Measurements from ENCODE around the gene AP3S2.

AP3S2 gene

DNA sequence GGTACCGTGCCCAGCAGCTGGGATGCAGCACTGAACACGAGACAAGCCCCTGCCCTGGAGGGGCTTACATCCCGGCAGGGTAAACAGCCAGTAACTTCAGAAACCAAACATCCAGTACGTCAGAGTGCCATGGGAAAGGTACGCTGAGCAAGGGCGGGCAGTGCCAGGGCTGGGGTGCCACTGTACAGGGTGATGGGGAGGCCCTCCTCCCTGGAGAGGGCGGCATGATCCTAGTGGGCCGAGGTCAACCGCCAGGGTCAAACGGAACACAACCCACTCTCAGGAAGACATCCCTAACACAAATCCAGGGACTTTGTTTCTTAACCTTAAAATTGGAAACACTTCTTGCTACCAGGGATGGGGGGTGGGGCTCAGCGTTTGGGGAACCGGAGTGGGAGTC is 63.2 kb downstream of the AP3S2 start:
- DNase-seq, result no peak

DNA sequence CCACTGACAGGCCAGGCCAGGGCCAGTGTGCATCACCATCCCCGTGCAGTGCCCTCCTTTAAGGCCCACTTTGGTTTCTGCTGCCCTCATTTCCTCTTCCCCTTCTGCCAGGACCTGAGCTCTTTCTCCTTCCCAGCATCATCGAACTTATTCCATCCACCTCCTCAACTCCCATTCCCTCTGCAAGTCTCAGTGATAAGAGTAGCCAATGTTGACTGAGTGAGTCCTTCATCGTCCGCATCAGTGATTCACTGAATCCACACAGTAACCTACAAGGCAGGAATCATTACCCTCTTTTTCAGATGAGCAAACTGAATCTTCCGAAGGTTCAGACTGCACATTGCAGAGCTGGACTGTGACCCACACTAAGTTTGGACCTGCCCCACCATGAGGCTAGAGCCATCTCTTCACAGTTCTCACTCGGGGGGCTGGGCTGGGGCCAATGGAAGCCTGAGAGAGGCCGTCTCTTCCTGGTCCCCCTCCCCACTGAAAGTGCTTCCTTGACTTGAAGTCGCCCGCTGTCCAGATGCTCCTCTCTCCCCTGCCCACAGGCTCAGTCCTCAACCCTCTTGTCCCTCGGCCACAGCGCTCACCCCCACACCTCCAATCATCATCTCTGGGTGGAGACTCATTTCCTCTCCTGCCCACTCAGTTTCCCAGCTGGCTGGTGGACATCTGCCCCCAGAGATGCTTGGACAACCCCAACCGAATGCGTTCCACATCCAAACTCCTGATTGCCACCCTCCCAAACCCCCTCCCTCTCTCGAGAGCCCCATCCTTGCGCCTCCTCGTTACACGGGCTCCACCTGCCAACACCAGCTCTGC is 64.0 kb downstream of the AP3S2 start:
- no peak for DNase-seq

DNA sequence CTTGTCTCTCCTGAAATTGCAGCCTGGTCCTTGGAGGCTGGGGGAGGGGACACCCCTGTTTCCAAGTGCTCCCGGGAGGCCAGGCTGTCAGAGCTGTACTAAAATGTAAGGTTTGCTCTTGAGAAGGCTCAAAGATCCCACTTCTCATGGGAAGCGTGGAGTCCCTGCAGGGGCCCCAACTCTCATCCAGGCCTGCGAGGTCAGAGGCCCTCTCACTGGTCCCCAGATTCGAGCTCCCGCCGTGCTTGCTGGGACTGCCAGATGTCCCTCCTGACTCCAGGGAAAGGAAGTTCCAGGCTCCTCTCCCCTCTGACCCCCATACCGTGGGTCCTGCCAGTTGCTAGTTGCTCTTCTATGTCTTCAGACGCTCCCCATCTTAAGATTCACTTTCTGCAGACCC is 64.6 kb downstream of the AP3S2 start:
- no peak for DNase-seq

DNA sequence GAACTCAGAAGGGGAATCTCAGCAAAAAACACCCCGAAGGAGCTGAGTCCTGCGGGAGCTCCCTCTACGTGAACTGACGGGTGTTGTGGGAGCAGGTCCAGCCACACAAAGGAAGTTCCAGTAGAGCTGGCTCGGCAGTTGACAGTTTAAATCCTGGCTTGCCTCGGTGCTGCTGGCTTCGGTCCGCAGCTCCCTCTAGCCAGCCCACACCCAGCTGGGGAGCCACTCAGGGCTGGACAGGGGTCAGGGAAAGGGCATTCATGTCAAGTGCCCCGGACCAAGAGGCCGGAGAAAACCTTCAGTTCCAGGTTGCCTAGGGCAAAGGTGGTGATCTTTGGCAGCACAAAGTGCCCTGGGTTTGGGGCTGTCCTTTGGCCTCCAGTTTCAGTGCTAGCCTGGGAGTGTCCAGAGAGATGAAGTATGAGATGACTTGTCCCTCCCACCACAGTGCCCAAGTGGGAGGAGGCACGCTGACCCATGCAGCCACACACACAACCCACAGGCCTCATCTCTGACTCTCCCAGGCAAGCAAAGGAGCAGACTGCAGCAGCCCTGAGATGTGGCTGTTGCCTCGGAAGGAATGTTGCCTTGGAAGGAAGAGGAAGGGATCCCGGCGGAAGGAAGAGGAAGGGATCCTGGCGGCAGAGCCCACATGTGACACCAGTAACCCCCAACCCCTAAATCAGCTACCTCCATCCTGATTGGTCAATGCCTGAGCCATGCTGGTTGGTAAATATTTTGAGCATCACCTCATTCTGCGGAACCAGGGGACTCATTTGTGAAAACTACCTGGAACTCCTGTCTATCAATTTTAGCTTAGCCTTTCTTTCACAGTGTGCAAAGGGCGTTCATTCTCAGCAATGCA is 65.3 kb downstream of the AP3S2 start:
- no peak for DNase-seq

DNA sequence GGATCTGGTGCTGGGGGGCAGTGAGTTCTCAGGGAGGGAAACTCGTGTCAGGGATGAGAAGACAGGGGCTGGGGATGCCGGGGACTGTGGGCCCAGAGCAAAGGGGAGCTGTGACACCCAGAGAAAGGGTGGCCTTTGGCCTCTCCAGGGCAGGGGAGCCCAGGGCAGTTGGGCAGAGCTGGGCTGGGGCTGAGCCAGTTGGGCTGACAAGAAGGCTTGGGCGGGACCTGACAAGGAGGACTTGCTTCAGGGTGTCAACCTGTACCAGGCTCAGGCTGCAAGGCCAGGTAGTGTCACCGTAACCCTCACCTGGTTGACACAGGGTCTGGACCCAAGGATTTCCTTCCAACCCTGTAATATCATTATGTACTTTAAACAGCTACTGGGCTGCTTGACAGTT is 66.0 kb downstream of the AP3S2 start:
- no peak for DNase-seq

DNA sequence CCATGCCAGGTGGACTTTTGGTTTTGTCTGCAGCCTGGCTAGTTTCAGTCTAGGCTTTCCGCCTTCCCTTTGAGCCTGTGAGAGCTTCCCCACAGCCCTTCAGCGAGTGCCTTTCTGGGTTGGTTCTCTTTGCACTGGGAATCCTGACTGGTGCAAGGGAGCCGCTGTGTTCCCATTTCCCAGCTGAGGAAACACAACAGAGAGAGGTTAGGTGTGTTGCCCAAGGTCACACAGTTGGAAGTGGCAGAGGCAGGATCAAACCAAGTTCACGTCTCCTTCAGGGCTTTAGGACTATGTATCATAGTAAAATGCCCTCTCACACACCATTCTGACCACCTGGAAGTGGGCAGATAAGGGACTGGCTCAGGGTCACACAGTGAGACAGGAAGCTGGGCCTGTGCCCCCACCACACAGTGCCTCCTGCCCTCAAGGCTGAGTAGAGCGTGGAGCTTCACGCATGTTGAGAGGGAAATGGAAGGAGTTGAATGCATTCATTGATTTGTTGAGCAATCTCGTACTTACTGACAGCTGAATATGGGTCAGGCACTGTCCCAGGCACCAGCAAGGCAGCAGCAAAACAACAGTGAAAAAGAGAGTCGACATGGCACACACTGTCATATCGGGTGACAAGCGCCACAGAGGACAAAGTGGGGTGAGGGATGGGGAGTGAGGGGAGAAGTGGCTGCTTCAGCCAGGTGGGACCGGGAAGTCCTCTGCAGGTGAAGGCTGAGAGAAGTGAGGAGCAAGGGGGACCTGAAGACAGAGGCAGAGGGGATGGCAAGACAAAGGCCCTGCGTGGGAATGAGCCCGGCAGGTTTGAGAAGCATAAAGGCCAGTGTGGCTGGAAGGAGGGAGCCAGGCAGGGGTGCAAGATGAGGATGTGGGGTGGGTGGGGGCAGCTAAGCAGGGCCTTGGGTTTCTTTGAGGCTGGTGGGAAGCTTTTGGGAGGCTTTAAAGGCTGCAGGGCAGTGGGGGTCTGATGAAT is 66.8 kb downstream of the AP3S2 start:
- DNase-seq, result no peak

DNA sequence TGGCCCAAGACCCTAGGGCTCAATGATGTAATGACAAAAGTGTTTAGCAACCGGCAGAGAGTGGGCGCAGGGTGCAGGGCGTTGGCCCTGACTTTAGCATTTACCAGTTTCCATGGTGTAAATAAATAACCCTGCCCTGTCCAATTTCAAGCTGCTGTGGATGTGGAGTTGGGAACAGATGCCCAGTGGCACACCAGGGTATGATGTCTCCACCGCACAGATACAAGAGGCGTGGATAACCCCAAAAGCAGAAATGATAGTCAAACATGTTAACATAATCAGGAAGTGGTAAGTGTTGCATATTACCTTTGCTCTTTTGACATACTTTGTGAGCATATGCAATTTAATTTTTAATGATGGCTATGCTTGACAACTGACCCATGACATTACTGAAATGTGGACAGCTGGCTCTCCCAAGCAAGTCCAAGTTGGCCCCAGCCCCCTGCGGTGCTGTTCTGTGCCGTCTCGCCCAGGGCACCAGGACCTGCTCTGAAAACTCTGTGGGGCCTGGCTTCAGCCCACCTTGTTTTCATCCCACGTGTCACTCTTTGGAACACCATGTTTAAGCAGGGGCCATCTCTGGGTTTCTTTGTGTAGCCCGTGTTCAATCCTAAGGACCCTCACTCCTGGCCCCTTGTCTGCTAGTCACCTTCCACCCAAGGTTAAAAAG is 68.4 kb downstream of the AP3S2 start:
- no peak for DNase-seq

DNA sequence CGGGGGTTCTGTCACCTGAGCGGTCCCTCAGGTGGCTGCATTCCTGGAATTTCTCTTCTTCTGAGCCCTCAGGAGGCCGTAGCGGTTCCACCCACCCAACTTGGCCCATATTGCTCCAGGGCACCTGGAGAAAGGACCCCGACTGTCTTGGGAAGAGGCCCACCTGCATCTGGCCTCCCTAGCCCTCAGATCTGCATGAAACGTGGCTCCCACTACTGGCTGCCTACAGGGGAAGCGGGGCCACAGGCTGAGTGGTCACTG is 69.3 kb downstream of the AP3S2 start:
- no peak for DNase-seq

DNA sequence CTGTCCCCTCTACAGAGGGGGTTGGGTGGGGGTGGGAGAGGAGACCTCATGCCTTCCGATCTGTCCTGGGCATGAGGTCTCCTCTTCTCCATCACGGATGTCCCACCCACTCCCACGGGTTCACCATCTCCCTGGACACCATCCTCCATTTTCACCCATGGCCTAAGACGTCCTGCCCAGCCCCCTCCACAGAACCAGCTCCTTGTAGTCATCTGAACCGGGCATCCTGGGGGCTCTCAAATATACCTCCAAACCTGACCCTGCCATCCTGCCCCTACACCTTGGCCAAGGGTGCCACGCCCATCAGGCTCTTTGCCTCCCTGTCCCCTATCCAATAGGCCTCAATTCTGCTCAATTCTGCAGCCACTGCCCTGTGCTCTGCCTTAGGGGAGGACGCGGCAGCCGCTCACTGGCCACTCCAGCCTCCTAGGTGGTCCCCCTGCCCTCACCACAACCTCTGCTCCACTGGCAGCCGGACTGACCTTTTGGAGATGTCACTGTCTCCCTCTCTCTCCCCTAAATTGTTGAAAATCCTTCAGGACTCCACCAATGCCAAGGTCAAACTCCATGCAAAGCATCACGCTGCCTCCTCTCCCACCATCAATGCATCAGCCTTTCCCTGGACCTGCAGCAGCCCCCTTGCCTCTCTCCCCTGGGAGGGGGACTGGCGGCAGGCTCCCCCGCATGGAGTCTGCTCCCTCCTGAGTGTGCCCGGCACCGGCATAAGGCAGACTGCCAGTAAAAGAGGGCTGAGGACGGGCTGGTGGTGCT is 69.8 kb downstream of the AP3S2 start:
- no peak for DNase-seq

DNA sequence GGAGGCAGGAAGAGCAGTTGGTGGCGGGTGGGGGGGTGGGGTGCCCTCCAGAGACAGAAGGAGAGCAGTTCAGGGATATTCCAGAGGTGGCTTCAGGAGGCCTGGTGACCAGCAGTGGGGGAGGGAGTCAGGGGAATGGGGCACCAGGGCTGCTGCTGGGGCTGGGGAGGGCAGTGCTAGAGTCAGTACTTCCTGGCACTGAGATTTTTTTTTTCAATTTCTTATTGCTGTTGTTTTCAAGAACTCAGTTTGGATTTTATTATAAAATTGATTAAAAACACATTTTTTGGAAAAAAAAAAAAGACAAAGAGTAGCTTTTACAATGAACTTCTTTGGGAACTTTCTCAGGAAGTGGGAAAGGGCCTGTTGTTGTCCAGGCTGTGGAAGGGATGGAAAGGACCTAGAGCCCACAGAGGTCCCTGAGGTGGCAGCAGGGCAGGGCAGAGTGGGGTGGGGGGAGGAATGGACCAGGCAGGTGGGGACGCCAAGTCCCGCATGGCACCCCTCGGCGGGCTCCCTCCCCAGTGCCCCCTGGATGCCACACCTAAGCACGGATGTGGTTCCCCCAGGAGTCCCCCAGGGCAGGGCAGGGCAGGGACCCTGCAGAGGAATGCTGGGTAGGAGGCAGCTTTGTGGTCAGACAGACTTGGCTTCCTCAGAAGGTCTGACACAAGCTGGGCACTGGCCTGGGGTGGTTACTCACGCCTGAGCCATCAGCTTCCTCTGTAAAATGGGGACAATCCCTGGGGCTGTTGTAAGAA is 70.7 kb downstream of the AP3S2 start:
- DNase-seq, result no peak

DNA sequence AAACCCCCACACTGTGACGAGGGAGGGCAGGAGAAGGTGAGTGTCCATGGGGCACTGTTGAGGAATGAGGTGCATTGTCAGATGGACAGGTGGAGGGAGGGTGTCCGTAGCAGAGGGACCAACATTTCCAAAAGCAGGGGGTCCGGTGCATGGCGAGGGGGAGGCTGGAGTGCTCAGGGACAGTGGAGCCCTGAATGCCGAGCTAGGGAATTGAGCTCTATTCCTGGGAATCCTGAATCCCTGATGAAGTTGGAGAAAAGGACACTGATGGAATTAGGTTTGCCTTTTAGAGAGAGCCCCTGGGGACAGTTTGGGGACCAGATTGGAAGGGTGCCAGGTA is 71.2 kb downstream of the AP3S2 start:
- DNase-seq, result no peak

DNA sequence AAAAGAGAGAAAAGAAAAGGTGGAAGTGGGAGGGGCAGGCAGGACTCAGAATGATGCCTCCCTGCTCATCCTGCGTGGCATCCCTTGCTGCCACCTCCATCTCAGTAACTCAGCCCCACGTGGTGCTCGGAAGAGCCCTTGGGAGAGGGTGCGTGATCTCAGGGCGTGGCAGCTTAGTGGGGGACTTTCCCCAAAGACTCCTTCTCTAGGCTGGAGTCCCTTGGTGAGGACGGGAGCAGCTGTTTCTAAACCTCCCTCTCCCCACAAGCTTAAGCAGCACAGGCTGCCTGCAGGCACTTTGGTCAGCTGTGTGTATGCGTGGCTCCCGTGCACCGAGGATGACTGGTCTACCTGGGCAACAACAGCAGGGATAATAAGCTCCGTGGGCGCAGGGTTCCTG is 71.8 kb downstream of the AP3S2 start:
- DNase-seq, result no peak

DNA sequence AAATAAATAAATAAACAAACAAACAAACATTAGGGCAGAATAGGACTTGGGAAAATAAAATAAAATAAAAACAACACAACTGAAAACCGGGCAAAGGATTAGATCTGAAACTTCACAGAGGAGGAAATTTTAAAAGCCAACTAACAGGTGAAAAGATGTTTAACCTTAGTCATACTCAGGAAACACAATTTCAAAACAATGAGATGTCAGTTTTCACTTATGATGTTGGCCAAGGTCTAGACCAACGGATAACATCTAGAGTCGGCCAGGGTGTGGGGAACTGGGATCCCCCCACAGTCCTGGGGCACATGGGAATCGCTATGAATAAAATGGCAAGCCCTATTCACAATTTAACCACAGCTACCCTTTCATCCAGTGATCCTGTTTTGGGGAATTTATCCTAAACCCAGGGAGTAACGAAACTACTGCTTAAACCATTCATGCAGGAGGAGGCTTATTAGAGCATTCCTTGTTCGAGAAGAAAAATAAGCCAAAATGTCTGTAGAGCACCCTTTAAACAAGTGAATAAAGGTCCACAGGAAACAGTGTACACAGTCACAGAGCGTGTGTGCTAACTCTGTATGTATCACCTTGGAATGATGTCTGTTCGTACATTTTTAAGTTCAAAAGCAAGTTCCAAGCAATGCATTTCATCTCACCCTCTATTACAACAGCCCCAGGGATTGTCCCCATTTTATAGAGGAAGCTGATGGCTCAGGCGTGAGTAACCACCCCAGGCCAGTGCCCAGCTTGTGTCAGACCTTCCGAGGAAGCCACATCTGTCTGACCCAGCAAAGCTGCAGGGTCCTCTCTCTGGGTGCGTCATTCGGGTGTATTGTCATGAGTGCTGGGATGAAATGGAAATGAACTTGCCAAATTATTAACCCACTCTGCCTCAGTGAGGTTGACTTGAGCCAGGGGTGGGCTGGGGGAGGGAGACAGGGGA is 72.9 kb downstream of the AP3S2 start:
- no peak for DNase-seq

DNA sequence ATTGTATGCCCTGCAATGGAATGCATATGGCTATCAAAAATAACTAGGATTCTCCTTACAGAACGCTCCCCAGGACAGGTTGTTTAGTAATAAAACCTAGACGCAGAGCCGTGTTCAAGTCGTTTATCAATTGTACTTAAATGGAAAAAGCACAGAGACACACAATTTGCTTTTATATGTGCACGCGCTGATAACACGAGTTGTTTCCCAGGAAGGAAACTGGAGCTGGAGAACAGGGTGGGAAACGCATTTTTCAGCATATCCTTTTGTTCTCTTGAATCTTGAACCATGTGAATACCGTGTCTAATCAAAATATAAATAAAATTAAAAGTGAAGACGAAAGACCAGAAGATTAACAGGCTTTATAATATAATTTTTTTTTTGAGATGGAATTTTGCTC is 75.5 kb downstream of the AP3S2 start:
- DNase-seq, result no peak

DNA sequence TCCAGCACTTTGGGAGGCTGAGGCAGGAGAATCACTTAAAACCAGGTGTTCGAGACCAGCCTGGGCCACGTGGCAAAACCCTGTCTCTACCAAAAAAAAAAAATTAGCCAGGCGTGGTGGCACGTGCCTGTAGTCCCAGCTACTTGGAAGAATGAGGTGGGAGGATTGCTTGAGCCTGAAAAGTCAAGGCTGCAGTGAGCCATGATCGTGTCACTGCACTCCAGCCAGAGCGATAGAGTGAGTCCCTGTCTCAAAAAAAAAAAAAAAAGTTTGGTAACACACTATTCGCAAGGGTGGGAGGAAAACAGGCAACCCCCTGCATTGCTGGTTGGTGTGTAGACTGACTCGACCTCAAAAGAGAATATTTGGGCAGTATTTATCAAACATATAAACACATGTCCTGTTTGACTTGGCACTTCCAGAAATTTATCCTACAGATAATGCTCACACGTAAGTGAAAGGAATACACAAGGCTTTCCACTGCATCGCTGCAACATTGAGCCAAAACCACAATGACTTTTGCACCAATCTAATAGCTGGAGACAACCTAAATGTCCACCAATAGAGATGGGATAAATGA is 76.0 kb downstream of the AP3S2 start:
- no peak for DNase-seq

DNA sequence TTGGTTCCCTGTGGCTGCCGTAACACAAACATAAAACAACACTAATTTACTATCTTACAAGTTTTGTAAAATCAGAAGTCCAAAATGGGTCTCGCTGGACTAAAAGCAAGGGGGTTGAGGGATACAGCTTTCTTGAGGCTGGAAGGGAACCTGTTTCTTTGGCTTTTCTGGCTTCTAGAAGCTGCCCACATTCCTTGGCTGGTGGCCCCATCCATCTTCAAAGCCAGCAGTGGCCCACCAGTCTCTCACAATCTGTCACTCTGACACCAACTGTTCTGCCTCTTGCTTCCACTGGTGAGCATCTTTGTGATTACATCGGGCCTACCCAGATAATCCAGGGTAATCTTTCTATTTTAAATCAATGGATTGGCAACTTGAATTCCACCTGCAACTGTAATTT is 78.0 kb downstream of the AP3S2 start:
- DNase-seq, result no peak

DNA sequence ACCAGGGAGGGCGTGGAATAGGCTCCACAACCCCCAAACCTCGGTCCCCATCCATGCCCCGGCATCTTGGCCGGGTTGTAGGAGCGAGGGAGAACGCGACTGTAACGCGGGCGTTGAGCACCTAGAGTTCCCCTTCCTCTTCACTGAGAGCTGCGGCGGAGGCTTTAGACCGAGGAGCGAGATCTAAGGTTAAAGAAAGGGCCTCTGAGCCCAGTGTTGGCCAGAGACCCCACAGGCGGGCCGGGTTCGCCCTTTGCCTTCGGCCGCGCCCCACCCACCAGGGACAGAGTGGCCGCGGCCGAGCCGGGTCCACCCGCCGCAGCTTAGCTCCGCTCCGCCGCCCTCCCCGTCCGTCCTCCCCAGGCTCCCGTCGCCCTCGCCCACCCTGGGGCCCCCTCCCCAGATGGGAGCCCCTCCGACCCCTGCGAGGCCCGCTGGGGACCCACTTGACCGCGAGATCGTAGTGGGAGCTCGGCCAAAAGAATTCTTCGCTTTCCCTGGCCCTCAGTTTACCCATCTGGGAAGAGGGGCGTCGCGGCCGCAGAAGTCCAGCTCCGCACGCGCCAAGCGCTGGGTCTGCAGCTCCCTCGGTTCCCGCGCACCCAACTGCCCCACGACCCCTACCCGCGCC is 79.6 kb downstream of the AP3S2 start:
- no peak for DNase-seq

DNA sequence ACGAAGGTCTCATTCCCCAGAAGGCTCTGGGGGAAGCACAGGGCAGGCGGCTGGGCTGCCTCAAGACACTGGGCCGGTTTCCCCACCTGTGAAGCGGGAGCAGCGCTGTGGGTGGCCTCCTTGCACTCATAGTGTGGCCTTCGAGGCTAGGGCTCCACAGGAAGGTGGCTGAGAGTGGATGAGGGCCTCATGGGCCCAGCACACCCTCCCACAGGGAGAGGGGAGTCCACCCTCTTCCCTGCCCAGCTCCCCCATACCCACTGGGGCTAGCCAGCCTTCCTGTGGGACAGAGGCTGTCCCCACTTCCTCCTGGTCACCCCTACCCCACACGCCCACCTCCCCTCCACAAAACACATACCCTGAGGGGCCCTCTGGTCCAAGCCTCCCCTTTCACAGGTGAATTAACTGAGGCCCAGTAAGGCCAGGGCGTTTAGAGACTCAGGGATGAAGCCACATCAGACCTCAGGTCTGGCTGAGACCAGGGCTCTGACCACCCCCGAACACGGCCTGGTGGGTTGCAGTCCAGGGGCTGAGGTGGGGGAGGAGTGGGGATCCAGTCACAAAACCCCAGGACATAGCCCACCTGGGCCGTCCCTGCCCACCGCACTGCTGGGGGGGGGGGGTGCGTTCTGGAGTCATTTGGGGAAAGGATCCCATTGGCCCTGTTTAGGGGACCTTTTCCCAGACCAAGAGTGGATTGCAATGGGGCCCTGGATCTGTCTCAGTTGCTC is 80.2 kb downstream of the AP3S2 start:
- no peak for DNase-seq
